LNCaP clone FGC (cell line): ENCODE data around the gene CARD10.
"Not testable (repeated sequence)": the region's sequence is repeated elsewhere in the genome, so short reads cannot be mapped to it uniquely, and the experiment has no call there.

Source experiments
- DNase-seq: peaks from one replicate; pipeline ENCODE4 v3.0.0-alpha.2; 2011; ENCODE audit warnings: low read depth
- H3K4me3 ChIP-seq: 2 replicates; pipeline ENCODE4 v1.5.1; 2011; ENCODE audit warnings: mild to moderate bottlenecking, low read depth, low read length, control low read depth
- CTCF ChIP-seq: IDR thresholded peaks from 2 replicates; pipeline ENCODE4 v1.5.1; 2012; ENCODE audit warnings: mild to moderate bottlenecking; ENCODE audit not compliant: control insufficient read depth, insufficient read depth; ENCODE audit errors: extremely low read depth

CARD10 gene

GRCh38 chr22:37474447-37475090 is 44.6 kb downstream of the CARD10 start:
- no peak for TF ChIP-seq CTCF
- no peak overlapping the region for H3K4me3 ChIP-seq
- no peak for DNase-seq

GRCh38 chr22:37473437-37473946 is 45.7 kb downstream of the CARD10 start:
- no peak for DNase-seq

GRCh38 chr22:37472418-37473006 is 46.7 kb downstream of the CARD10 start:
- peak; percentile 47 for TF ChIP-seq CTCF
- H3K4me3 ChIP-seq, result no peak overlapping the region
- DNase-seq, result no peak

More at GRCh38 chr22:37473437-37473946, 45.7 kb downstream of the CARD10 start:
- H3K4me3 ChIP-seq, result no peak overlapping the region
- no peak for TF ChIP-seq CTCF

- no peak overlapping the region for H3K4me3 ChIP-seq
- no peak for TF ChIP-seq CTCF
Observed at GRCh38 chr22:37471727-37472417, 47.3 kb downstream of the CARD10 start.

GRCh38 chr22:37470087-37470445 is 49.1 kb downstream of the CARD10 start:
- H3K4me3 ChIP-seq, result no peak overlapping the region
- no peak for DNase-seq

More at GRCh38 chr22:37471727-37472417, 47.3 kb downstream of the CARD10 start:
- no peak for DNase-seq

GRCh38 chr22:37469416-37470086 is 49.7 kb downstream of the CARD10 start:
- H3K4me3 ChIP-seq, result no peak overlapping the region
- DNase-seq, result no peak
- TF ChIP-seq CTCF, result no peak

More at GRCh38 chr22:37470087-37470445, 49.1 kb downstream of the CARD10 start:
- no peak for TF ChIP-seq CTCF

- H3K4me3 ChIP-seq, DNase-seq: not testable (repeated sequence)
Observed at GRCh38 chr22:37468201-37468695, 51.0 kb downstream of the CARD10 start.
